ENCODE data around the gene DCAF6.

Gene DCAF6

DNA sequence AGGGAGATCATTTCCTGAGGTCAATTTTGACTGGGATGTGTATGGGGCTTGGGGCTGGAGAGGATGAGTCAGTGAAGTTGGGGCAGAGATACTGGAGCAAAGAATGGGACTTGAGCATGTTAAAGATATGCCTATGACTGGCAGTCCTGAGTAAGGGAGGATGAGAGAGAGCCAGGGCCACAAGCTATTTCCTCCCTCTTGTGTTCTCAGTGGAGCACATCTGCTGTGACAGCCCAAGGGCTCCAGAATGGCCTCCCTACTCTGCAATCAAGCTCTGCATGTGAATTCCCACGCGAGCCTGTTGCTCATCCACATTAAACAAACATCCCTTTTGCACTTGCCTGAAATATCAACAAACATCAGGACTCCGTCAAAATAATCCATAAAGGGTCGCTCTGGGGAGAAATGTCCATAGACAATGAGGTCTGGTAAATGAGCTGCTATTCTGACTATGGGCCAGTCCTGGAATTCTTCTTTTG lies 31.8 kb upstream of the DCAF6 start:
- no peak for DNase-seq (ENCODE audit: low spot score)
- TF ChIP-seq CTCF (IDR thresholded peaks at IDR 0.05; ENCODE audit: extremely low read depth, missing control alignments): no peak

DNA sequence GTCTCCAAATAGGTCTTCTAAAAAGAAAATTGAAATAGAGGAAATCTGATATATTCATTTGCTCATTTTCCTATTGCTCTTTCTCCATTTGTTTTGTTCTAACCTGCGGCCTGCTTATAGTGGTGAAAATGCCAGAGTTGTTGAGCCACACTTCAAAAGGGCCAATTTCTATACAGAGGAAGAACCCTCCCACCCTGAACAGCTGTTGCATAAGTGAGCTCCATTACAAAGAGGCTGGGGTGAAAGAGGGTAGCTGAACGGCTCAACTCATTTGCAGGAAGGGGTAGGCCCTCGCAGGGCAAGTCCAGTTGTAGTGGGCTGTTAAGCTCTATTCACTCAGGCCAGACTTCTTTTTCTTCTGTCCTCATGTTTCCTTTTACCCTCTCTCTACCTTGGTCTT lies 31.3 kb upstream of the DCAF6 start:
- no peak for DNase-seq (ENCODE audit: low spot score)
- TF ChIP-seq CTCF (IDR thresholded peaks at IDR 0.05; ENCODE audit: extremely low read depth, missing control alignments): no peak

GRCh38 chr1:167905671-167906070 lies 30.8 kb upstream of the DCAF6 start:
- DNase-seq (ENCODE audit: low spot score): no peak
- TF ChIP-seq CTCF (IDR thresholded peaks at IDR 0.05; ENCODE audit: extremely low read depth, missing control alignments): no peak

DNA sequence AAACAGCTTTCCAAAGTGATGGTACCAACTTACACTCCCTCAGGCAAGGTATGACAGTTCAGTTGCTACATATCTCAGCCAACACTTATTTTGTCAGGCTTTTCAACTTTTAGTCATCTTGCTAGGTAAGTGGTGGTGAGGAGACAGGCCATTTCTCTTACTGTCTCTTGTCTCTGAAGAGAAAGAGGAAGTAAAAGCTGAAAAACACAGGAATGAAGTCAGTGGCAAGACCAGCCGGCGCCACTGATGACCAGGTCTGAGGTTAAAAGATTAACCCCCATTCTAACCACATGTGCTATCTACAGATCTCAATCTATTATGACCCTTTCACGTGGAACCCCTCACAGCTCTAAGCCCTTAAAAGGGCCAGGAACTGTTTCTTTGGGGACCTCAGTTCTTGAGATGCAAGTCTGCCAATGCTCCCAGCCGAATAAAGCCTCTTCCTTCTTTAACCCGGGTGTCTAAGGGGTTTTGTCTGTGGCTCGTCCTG lies 26.7 kb upstream of the DCAF6 start:
- no peak for DNase-seq (ENCODE audit: low spot score)
- no peak for TF ChIP-seq CTCF (IDR thresholded peaks at IDR 0.05; ENCODE audit: extremely low read depth, missing control alignments)

DNA sequence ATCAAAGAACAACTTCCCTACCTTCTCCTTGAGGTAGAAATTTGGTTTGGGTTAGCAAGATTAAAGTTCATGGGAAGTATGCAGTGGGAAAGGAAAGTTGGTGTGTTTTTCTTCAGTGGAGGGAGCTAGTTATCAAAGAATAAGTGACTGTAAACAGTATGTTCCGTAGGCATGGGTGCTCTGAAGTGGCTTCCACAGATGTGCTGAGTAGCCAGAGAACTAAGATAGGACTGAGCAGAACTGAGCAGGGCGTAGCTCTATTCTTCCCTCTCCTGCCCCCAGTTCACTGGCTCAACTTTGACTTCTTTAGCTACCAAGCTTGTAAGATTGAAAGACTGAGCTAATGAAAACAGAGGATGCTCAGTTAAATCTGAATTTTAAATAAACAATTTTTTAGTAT lies 26.0 kb upstream of the DCAF6 start:
- TF ChIP-seq CTCF (IDR thresholded peaks at IDR 0.05; ENCODE audit: extremely low read depth, missing control alignments): no peak
- no peak for DNase-seq (ENCODE audit: low spot score)

- no peak for DNase-seq (ENCODE audit: low spot score)
- no peak for TF ChIP-seq CTCF (IDR thresholded peaks at IDR 0.05; ENCODE audit: extremely low read depth, missing control alignments)
These were observed 25.1 kb upstream of the DCAF6 start for GRCh38 chr1:167911413-167911812.

- DNase-seq (ENCODE audit: low spot score): no peak
- TF ChIP-seq CTCF (IDR thresholded peaks at IDR 0.05; ENCODE audit: extremely low read depth, missing control alignments): no peak
These were observed 24.2 kb upstream of the DCAF6 start for GRCh38 chr1:167912294-167912693.
